GM18499 (cell line): ENCODE results near the gene SLC8A3.

Experiments
- ATAC-seq: cut with Tn5 transposase; IDR thresholded peaks from one replicate; pipeline ENCODE4 v1.9.1; 2021; ENCODE audit warnings: moderate number of reproducible peaks; ENCODE audit not compliant: insufficient read depth, unreplicated experiment

The SLC8A3 gene

GRCh38 chr14:70078329-70078728 is 110.4 kb downstream of the SLC8A3 start:
- no peak for ATAC-seq

GRCh38 chr14:70077720-70078119 is 111.0 kb downstream of the SLC8A3 start:
- no peak for ATAC-seq

GRCh38 chr14:70077005-70077404 is 111.7 kb downstream of the SLC8A3 start:
- no peak for ATAC-seq

GRCh38 chr14:70073924-70074566 is 114.7 kb downstream of the SLC8A3 start:
- no peak for ATAC-seq

GRCh38 chr14:70069186-70069585 is 119.6 kb downstream of the SLC8A3 start:
- no peak for ATAC-seq

GRCh38 chr14:70067810-70068209 is 120.9 kb downstream of the SLC8A3 start:
- no peak for ATAC-seq

GRCh38 chr14:70064136-70064865 is 124.5 kb downstream of the SLC8A3 start:
- no peak for ATAC-seq

GRCh38 chr14:70061108-70061507 is 127.6 kb downstream of the SLC8A3 start:
- ATAC-seq = no peak

GRCh38 chr14:70059545-70059944 is 129.2 kb downstream of the SLC8A3 start:
- ATAC-seq = no peak

GRCh38 chr14:70057519-70058136 is 131.1 kb downstream of the SLC8A3 start:
- ATAC-seq = no peak

GRCh38 chr14:70052990-70053389 is 135.8 kb downstream of the SLC8A3 start:
- no peak for ATAC-seq

GRCh38 chr14:70050136-70050535 is 138.6 kb downstream of the SLC8A3 start:
- no peak for ATAC-seq

- ATAC-seq = no peak
Measured at GRCh38 chr14:70049605-70050004, 139.1 kb downstream of the SLC8A3 start.

- no peak for ATAC-seq
Measured at GRCh38 chr14:70048313-70048654, 140.5 kb downstream of the SLC8A3 start.

GRCh38 chr14:70047598-70048312 is 141.0 kb downstream of the SLC8A3 start:
- no peak for ATAC-seq

GRCh38 chr14:70045844-70046535 is 142.8 kb downstream of the SLC8A3 start:
- no peak for ATAC-seq

- no peak for ATAC-seq
Measured at GRCh38 chr14:70045310-70045709, 143.4 kb downstream of the SLC8A3 start.

GRCh38 chr14:70043001-70043400 is 145.8 kb downstream of the SLC8A3 start:
- no peak for ATAC-seq

- ATAC-seq = no peak
Measured at GRCh38 chr14:70036665-70037064, 152.1 kb downstream of the SLC8A3 start.

GRCh38 chr14:70034257-70034656 is 154.5 kb downstream of the SLC8A3 start:
- no peak for ATAC-seq
